ENCODE data around the gene CHRND.

DNA sequence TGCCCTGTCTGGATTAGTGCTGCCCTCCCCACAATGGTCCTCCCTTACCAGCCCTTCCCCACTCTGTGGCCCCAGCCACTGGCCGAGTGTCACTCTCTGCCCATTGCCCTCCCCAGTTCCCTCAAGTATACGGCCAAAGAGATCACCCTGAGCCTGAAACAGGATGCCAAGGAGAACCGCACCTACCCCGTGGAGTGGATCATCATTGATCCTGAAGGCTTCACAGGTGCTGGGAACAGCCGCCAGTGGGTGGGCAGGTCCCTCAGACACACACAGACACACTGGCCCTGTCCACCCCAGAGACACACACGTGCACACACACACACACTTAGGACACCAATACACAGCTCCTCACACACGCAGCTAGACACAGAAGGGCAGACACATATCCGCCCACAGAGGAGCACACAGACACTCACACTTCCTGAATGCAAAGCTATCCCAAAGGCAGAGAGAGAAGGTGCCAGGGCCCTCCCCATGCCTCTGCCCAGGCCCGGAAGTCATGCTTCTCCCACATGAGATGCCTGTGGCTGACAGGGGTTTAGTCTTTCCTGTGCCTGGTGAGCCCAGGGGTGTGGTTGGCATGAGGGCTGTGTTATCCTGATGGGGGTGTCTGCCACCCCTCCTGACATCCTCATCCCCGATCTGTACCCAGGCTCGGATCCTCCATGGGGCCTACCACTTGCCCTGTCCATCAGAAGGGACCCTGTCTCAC lies 2.9 kb downstream of the CHRND start:
- TF ChIP-seq, protein P1, sequence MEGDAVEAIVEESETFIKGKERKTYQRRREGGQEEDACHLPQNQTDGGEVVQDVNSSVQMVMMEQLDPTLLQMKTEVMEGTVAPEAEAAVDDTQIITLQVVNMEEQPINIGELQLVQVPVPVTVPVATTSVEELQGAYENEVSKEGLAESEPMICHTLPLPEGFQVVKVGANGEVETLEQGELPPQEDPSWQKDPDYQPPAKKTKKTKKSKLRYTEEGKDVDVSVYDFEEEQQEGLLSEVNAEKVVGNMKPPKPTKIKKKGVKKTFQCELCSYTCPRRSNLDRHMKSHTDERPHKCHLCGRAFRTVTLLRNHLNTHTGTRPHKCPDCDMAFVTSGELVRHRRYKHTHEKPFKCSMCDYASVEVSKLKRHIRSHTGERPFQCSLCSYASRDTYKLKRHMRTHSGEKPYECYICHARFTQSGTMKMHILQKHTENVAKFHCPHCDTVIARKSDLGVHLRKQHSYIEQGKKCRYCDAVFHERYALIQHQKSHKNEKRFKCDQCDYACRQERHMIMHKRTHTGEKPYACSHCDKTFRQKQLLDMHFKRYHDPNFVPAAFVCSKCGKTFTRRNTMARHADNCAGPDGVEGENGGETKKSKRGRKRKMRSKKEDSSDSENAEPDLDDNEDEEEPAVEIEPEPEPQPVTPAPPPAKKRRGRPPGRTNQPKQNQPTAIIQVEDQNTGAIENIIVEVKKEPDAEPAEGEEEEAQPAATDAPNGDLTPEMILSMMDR (conservative IDR thresholded peaks at IDR 0.05; ENCODE audit: low read depth, low read length): no peak
- no peak for TF ChIP-seq BHLHE40 (IDR thresholded peaks at IDR 0.05; ENCODE audit: low read depth, low read length)
- no peak for TF ChIP-seq RAD21 (IDR thresholded peaks at IDR 0.05; ENCODE audit: low read length)
- no peak for TF ChIP-seq CHD1 (IDR thresholded peaks at IDR 0.05; ENCODE audit: low read depth, low read length)
- no peak for TF ChIP-seq POLR2A (IDR thresholded peaks at IDR 0.05; ENCODE audit: low read depth, low read length)
- no peak for TF ChIP-seq MXI1 (IDR thresholded peaks at IDR 0.05; ENCODE audit: borderline replicate concordance, low read depth, low read length)
- TF ChIP-seq SMC3 (IDR thresholded peaks at IDR 0.05; ENCODE audit: low read depth, low read length): no peak
- no peak for TF ChIP-seq MAFK (IDR thresholded peaks at IDR 0.05; ENCODE audit: low read depth, low read length)
- TF ChIP-seq USF2 (IDR thresholded peaks at IDR 0.05; ENCODE audit: low read depth, low read length): no peak
- no peak for TF ChIP-seq CEBPB (IDR thresholded peaks at IDR 0.05; ENCODE audit: low read depth, low read length)
